A204.1 (cell line): ENCODE data around the gene IL1RAPL2.
"Not testable (repeated sequence)": the region's sequence is repeated elsewhere in the genome, so short reads cannot be mapped to it uniquely, and the experiment has no call there.

Source experiments
- FAIRE-seq: peaks from 2 replicates; lab custom pipeline; 2012; peaks lifted over from hg19 to GRCh38; lab: Jason Lieb, UNC

The IL1RAPL2 gene

GRCh38 chrX:104670051-104670450 is 104.1 kb downstream of the IL1RAPL2 start:
- no peak for FAIRE-seq

DNA sequence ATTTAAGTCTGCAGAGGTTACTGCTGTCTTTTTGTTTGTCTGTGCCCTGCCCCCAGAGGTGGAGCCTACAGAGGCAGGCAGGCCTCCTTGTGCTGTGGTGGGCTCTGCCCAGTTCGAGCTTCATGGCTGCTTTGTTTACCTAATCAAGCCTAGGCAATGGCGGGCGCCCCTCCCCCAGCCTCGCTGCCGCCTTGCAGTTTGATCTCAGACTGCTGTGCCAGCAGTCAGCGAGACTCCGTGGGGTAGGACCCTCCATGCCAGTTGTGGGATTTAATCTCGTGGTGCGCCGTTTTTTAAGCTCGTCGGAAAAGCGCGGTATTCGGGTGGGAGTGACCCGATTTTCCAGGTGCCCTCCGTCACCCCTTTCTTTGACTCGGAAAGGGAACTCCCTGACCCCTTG is 111.5 kb downstream of the IL1RAPL2 start:
- not testable (repeated sequence) for FAIRE-seq

DNA sequence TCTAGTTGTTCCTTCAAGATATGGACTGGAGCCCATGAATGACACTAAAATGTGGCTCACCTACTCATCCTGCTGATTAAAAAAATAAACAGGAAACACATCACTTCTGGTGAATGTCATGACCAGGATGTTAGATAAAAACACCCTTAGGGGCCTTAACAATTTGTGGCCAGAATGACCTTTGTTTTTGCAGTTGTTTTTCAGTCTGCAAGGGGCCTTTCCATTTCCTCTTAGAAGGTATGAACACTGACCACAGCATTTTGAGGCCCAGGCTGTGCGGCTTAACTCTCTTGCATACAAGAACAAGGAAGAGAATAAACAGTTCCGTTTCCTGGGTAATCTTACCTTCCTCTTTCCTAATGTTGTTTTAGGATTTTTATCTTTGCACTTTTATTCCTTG is 113.2 kb downstream of the IL1RAPL2 start:
- no peak for FAIRE-seq

GRCh38 chrX:104681214-104681613 is 115.2 kb downstream of the IL1RAPL2 start:
- no peak for FAIRE-seq

- no peak for FAIRE-seq
Observed at GRCh38 chrX:104684077-104684476, 118.1 kb downstream of the IL1RAPL2 start.

DNA sequence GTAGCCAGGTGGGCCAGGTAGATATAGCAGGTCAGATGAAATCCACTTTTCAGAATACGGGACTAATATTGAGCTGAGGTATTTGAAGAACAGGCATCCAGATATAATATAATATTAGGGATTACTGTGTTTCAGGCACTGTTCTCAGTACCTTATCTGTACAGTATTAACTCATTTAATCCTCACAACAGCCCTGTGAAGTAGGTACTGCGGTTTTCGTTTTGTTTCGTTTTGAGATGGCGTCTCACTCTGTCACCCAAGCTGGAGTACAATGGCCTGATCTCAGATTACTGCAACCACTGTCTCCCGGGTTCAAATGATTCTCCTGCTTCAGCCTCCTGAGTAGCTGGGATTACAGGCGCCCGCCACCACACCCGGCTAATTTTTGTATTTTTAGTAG is 129.6 kb downstream of the IL1RAPL2 start:
- no peak for FAIRE-seq

- no peak for FAIRE-seq
Observed at GRCh38 chrX:104696667-104697066, 130.7 kb downstream of the IL1RAPL2 start.

DNA sequence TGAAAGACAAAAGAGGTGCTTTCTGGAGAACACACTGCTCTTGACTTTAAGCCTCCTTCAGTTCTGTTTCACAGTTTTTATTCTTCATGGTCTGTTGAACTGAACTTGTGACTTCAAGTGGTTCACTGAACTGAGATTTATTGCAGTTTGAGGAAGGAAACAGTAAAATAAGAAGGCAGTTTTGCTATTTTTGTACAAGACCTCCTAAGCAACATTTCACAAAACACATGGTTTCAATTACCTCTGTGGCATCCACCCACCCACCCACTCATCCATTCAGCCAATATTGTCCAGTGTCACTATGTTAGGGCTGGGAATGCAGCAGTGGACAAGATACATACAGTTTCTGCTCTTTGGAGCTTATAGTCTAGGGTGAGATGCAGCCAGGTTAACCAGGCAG is 131.3 kb downstream of the IL1RAPL2 start:
- FAIRE-seq = no peak

DNA sequence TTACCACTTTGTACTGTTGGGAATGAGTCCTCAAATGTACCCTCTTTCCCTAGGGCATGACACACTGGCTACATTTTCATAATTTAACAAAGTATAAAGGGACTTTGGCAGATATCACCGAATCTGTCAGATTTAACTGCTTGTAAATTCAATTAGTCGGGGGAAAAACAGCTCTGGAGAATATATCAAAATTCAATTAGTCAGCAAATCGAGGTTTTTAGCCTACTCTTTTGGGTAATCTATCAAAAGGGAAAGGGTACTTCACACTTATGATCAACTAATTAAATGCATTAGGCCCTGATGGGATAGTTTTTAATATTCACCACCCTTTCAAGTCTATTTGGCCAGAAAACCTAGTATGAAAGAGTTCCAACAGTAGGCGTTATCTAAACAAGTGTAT is 141.0 kb downstream of the IL1RAPL2 start:
- FAIRE-seq = no peak

DNA sequence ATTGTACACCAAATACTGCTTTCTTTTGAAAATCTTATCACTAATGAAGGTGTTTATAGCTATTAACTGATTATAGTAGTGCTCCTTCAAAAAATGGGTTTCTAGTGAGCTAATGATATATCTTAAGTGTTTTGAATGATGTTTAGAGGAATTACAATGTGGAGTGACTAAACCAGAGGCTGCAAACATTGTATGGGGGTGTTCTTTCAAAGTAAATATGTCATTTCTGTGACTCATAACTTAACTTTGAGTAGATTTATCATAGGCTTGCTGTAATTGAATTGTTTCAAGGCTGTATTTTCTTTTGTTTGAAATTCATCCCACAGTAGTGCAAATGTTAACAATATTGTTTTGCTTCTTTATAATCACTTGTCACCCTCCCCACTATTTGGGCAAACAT is 141.6 kb downstream of the IL1RAPL2 start:
- no peak for FAIRE-seq

DNA sequence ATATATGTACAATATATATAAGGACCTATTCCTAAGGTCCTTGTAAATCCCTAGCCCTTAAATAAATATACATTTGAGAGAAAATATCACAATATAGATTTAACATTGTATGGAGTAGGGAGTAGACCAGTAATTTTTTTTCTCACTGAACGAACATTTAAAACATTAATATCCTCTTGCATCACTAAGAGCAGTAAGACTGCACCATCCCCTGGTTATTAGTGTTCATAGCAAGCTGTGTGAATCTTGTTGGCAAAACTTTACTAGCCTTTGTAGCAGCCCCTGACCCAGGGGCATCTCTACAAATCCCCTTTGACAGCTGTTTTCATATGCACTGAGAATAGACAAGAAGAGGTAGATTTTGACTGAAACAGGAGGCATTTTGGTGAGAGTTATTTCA is 146.5 kb downstream of the IL1RAPL2 start:
- no peak for FAIRE-seq

GRCh38 chrX:104721854-104722253 is 155.9 kb downstream of the IL1RAPL2 start:
- no peak for FAIRE-seq

GRCh38 chrX:104728456-104728855 is 162.5 kb downstream of the IL1RAPL2 start:
- no peak for FAIRE-seq

- no peak for FAIRE-seq
Observed at GRCh38 chrX:104742355-104742754, 176.4 kb downstream of the IL1RAPL2 start.

DNA sequence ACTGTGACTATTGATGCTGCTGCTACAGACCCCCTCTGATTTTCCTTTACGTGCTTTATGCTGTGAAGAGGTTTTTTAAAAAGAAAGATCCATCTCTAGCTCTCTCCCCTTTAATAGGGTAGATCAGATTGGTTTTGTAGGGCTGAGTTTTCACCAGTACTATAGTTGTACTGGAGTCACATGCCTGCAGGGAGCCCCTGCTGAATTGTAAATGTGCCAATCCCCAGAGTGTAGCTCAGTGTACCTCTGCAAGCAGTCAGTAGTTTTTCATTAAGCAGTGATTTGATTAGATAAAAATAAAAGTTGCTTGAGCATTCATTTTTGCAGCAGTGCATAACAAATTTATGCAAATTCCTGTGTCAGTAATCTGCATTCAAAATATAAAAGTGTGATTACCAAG is 179.2 kb downstream of the IL1RAPL2 start:
- FAIRE-seq = no peak

DNA sequence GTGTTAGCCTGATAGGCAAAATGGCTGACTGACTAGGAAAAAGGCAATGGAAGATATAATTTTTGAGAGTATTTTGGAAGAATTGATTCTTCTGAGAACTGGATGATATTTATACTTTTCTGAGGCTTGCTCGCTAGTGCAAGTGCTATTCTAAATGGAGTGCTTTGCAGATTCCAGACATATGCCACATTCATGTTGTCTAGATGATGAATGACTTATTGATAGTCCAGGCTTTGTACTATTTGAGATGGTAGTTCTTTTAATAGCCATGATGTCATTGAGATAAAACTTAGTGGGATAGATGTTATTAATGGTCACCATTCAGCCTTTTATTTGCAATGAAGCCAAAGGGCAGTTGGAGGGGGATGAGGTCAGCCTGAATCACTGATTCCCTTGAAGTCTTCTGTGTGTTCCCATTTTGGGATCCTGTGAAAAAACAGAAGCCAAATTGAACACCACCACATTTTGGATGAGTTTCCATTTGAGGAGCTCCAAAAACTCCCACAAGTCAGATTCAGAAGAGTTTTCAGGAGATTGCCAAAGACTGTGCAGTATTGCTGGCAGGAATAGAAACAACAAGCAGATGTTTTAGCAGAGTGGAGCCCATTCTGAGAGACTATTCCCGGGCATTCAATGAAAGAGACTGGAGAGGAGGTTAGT is 184.1 kb downstream of the IL1RAPL2 start:
- no peak for FAIRE-seq

GRCh38 chrX:104762641-104763040 is 196.6 kb downstream of the IL1RAPL2 start:
- FAIRE-seq = no peak

- no peak for FAIRE-seq
Observed at GRCh38 chrX:104789784-104790183, 223.8 kb downstream of the IL1RAPL2 start.

- FAIRE-seq = no peak
Observed at GRCh38 chrX:104795804-104796203, 229.8 kb downstream of the IL1RAPL2 start.

DNA sequence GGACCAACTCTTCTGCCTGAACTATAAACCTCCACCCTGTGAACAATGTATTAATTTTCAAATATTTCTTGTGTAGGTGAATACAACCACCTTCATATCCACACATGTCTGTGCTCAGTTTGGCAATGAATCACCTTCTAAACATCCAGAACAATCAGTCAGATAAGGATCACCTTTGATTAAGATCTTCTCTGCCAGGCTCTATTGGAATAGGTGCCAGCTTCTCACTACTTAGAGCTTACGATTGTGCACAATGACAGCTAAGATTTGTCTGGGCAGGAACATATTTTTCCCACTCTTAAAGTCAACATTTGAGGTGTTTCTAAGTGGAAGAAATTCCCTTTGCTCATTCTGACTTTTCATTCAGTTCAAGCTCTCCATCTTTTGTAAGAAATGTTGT is 237.2 kb downstream of the IL1RAPL2 start:
- no peak for FAIRE-seq

GRCh38 chrX:104806346-104806745 is 240.3 kb downstream of the IL1RAPL2 start:
- FAIRE-seq = no peak

DNA sequence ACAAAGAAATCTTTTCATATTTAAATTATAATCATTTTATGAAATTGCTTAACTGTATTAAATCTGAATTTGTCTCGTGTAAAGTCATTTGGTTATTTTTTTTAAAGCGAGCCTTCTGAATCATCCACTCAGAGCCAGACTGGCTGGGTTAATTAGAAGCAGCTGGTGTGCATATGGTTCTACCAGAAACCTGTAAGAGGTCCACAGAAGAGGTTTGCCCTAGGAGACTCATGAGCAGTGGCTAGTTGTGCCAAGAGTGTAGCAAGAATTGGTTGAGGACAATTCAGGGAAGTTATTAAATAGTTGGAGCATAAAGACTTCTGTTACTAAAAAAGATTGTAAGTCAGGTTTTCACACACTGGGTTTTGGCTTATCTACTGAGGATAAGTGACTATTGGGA is 267.4 kb downstream of the IL1RAPL2 start:
- no peak for FAIRE-seq

GRCh38 chrX:104842646-104843045 is 276.6 kb downstream of the IL1RAPL2 start:
- FAIRE-seq = no peak

GRCh38 chrX:104852241-104852640 is 286.2 kb downstream of the IL1RAPL2 start:
- FAIRE-seq = no peak

DNA sequence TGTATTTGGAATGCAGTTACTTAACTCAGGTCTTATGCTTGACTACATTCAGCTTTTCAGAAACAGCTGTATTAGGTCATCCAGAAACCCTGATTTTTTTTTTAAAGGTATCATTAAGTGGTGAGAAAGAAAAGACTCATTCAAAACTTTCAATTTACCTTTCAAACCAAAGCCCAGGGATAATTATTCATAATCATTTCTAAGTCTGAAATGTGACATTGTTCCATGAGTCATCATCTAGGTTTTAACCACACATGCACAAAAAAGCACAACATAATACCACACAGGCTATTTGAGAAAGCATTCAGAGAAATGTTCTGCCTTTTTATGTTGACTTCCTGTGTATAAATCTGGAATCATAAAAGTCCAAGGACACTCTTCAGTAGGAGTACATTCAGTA is 288.2 kb downstream of the IL1RAPL2 start:
- no peak for FAIRE-seq
